ENCODE measurements around the gene MLLT6. TPM values are rescaled to one million over a fixed set of nuclear protein-coding genes. Genes with fewer than 3 reads are reported as not detected.

Gene MLLT6
- total and polyA plus RNA-seq, 12 donors: 17.3 to 104 (median 67.5) TPM

GRCh38 chr17:38727736-38728135 lies 22.7 kb downstream of the MLLT6 start:
- ATAC-seq (no peak), DNase-seq (no peak)
- H3K36me3 ChIP-seq: peaks cover 0 to 51% (median 6%) of the 10 kb centered on the region in 9 donors
- no peaks in the 10 kb centered on the region for H3K9me3 ChIP-seq
- TF ChIP-seq, protein P1, sequence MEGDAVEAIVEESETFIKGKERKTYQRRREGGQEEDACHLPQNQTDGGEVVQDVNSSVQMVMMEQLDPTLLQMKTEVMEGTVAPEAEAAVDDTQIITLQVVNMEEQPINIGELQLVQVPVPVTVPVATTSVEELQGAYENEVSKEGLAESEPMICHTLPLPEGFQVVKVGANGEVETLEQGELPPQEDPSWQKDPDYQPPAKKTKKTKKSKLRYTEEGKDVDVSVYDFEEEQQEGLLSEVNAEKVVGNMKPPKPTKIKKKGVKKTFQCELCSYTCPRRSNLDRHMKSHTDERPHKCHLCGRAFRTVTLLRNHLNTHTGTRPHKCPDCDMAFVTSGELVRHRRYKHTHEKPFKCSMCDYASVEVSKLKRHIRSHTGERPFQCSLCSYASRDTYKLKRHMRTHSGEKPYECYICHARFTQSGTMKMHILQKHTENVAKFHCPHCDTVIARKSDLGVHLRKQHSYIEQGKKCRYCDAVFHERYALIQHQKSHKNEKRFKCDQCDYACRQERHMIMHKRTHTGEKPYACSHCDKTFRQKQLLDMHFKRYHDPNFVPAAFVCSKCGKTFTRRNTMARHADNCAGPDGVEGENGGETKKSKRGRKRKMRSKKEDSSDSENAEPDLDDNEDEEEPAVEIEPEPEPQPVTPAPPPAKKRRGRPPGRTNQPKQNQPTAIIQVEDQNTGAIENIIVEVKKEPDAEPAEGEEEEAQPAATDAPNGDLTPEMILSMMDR (IDR thresholded peaks at IDR 0.05): no peak
- H3K27me3 ChIP-seq: no peaks in the 10 kb centered on the region
- H3K4me1 ChIP-seq: peaks cover 7 to 53% (median 40%) of the 10 kb centered on the region in 9 donors
- H3K4me3 ChIP-seq: peak overlapping the region in 1 of 10 donors; percentile 18
- 89 to 91% methylated on average over 5 of the region's 5 CpGs for WGBS, 2 donors
- intact Hi-C loops (cut with DNase I): loop anchor here in 1 of 10 donors (2.0 kb wide), 1 partner anchor 21 kb away; no protein-coding TSS in a partner anchor
- H3K27ac ChIP-seq: peak overlapping the region in 2 of 10 donors; percentile 91 to 93

- TF ChIP-seq, protein P1 (IDR thresholded peaks at IDR 0.05): no peak
- intact Hi-C loops (cut with DNase I): loop anchor here in 1 of 10 donors (2.0 kb wide), 1 partner anchor 22 kb away; no protein-coding TSS in a partner anchor
- 68 to 72% methylated on average over 8 of the region's 8 CpGs for WGBS, 2 donors
- no peak for ATAC-seq
- Histone ChIP-seq H3K27me3 (no peaks in the 10 kb centered on the region), H3K9me3 (no peaks in the 10 kb centered on the region), H3K4me3 (peak overlapping the region in 1 of 10 donors; percentile 18), H3K27ac (peak overlapping the region in 5 of 10 donors; percentile 91 to 94 (median 93)), H3K36me3 (peaks cover 0 to 51% (median 0%) of the 10 kb centered on the region in 9 donors), H3K4me1 (peaks cover 7 to 57% (median 40%) of the 10 kb centered on the region in 9 donors)
- DNase-seq: no peak
Measured at GRCh38 chr17:38728290-38728831, 23.3 kb downstream of the MLLT6 start.

DNA sequence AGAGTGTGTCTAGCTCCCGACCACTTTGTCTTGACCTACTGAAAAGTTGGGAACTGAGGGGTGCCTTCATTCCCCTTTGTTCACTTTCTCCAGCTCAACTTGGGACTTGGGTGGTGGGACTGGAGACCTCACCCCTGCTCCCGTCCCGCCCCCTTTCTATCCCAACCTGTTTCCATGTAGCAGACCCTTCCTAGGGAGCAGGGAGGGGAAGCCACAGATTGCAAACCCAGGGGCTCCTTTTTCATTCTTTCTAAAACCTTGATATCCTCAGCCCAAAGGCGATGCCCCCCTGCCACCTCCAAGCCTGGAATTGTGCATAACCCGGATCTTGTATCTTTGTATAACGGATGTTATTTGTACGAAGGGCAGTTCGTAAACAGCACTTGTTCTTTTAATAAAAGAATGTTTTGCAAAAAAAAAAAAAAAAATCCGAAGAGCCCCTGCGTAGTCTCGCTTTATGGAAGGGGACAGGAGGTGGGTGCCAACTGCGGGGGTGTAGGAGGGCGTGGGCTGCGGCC lies 24.4 kb downstream of the MLLT6 start:
- no peak for DNase-seq
- ATAC-seq: no peak
- TF ChIP-seq, protein P1 (IDR thresholded peaks at IDR 0.05): no peak
- 25 to 28% methylated on average over 14 of the region's 14 CpGs for WGBS, 2 donors
- intact Hi-C loops (cut with DNase I): loop anchor here in 1 of 10 donors (2.0 kb wide), 1 partner anchor 23 kb away; no protein-coding TSS in a partner anchor
- Histone ChIP-seq H3K4me1 (peaks cover 9 to 65% (median 45%) of the 10 kb centered on the region in 9 donors), H3K27me3 (no peaks in the 10 kb centered on the region), H3K36me3 (peaks cover 0 to 50% (median 0%) of the 10 kb centered on the region in 9 donors), H3K27ac (peak overlapping the region; percentile 20 to 94 (median 93)), H3K4me3 (peak overlapping the region; percentile 46 to 86 (median 68)), H3K9me3 (no peaks in the 10 kb centered on the region)

DNA sequence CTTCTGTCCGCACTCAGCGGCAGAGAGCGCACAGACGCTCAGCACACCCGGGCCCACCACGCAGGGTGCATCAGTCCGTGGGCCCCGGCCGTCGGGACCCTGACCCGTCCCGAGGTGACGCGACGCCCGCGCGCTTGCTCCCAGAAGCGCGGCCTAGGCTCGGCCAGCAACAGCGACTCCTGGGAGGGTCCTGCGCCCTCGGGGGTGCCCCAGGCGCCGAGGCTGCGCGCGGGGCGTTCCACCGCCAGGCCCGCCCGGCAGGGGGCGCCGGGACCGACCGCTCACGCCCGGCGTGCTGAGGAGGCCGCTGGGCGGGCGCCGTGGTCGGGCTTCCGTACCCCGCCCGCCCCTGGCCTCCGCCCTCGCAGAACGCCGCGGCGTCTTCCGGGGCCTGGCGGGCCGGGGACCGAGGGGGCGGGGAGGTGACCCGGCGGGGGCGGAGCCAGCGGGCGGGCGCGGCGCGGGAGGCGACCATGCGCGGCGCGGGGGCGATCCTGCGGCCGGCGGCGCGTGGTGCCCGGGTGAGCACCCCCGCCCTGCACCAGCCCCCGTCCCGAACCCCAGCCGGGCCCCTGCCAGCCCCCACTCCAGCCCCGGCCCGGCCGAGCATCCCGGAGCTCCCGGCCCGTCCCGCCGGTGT lies 24.9 kb downstream of the MLLT6 start, which contains the start of gene CISD3:
Gene CISD3, plus strand, starts transcription at position 456 of the 640 bp plus-strand sequence. Its CDS starts 18 bp downstream, at position 474.
- H3K4me3 ChIP-seq: peak within 1 kb of the TSS; percentile 51 to 88 (median 73)
- H3K36me3 ChIP-seq: peaks cover 0 to 47% (median 0%) of the 10 kb centered on the region in 9 donors
- H3K4me1 ChIP-seq: peaks cover 11 to 65% (median 45%) of the 10 kb centered on the region in 9 donors
- intact Hi-C loops (cut with DNase I): loop anchor here in 8 of 10 donors (1.0 to 10.0 kb wide), 10 partner anchors 17 to 175 kb away; partner anchors contain the start of genes PSMB3 (in 2 of the 8), MLLT6 (in 1 of the 8) and PCGF2 (in 1 of the 8)
- no peaks in the 10 kb centered on the region for H3K27me3 ChIP-seq
- no peaks in the 10 kb centered on the region for H3K9me3 ChIP-seq
- ATAC-seq: peak; percentile 75 to 95 (median 84)
- H3K27ac ChIP-seq: peak within 1 kb of the TSS; percentile 65 to 97 (median 93)
- peak; percentile 84 to 91 for DNase-seq
- TF ChIP-seq, protein P1 (IDR thresholded peaks at IDR 0.05): peak; percentile 52 to 92 (median 76)
- WGBS, 2 donors: 0 to 1% methylated on average over 43 to 91 of the region's 92 CpGs

Measured in heart right ventricle (tissue), 16 donors.